ENCODE measurements around the gene BICD2.
"Not testable (repeated sequence)": the region's sequence is repeated elsewhere in the genome, so short reads cannot be mapped to it uniquely, and the experiment has no call there.

Gene BICD2

GRCh38 chr9:92764381-92764987 is at the start of gene BICD2:
TSS of gene BICD2 (minus strand) at chr9:92764833. CDS start at chr9:92764744, 89 bp downstream.
- FAIRE-seq (no peak), DNase-seq (ENCODE audit: insufficient read length, low spot score) (no peak)

- not testable (repeated sequence) for DNase-seq (ENCODE audit: insufficient read length, low spot score); FAIRE-seq
These were observed 45.1 kb upstream of the BICD2 start for GRCh38 chr9:92809629-92810326.

- FAIRE-seq, result no peak
- DNase-seq (ENCODE audit: insufficient read length, low spot score), result peak; percentile 31
These were observed 44.3 kb upstream of the BICD2 start for GRCh38 chr9:92808726-92809451.

GRCh38 chr9:92807757-92808725 is 43.4 kb upstream of the BICD2 start:
- no peak for DNase-seq (ENCODE audit: insufficient read length, low spot score)
- no peak for FAIRE-seq

GRCh38 chr9:92807031-92807756 is 42.6 kb upstream of the BICD2 start:
- DNase-seq (ENCODE audit: insufficient read length, low spot score) (no peak), FAIRE-seq (no peak)

- DNase-seq (ENCODE audit: insufficient read length, low spot score), result no peak
- FAIRE-seq, result no peak
These were observed 40.1 kb upstream of the BICD2 start for GRCh38 chr9:92804727-92805126.

- no peak for DNase-seq (ENCODE audit: insufficient read length, low spot score)
- FAIRE-seq, result no peak
These were observed 33.7 kb upstream of the BICD2 start for GRCh38 chr9:92798358-92798757.

- DNase-seq (ENCODE audit: insufficient read length, low spot score); FAIRE-seq: not testable (repeated sequence)
These were observed 31.7 kb upstream of the BICD2 start for GRCh38 chr9:92796337-92796804.

GRCh38 chr9:92795598-92796336 is 31.1 kb upstream of the BICD2 start:
- FAIRE-seq, result no peak
- no peak for DNase-seq (ENCODE audit: insufficient read length, low spot score)

- FAIRE-seq (no peak), DNase-seq (ENCODE audit: insufficient read length, low spot score) (no peak)
These were observed 30.4 kb upstream of the BICD2 start for GRCh38 chr9:92795000-92795399.

GRCh38 chr9:92794426-92794825 is 29.8 kb upstream of the BICD2 start:
- DNase-seq (ENCODE audit: insufficient read length, low spot score) (no peak), FAIRE-seq (no peak)

GRCh38 chr9:92790542-92791527 is 26.2 kb upstream of the BICD2 start:
- peak; percentile 57 for DNase-seq (ENCODE audit: insufficient read length, low spot score)
- peak; percentile 4 for FAIRE-seq

- no peak for DNase-seq (ENCODE audit: insufficient read length, low spot score)
- no peak for FAIRE-seq
These were observed 21.7 kb upstream of the BICD2 start for GRCh38 chr9:92786298-92786697.

- DNase-seq (ENCODE audit: insufficient read length, low spot score) (no peak), FAIRE-seq (no peak)
These were observed 17.3 kb upstream of the BICD2 start for GRCh38 chr9:92781899-92782298.

- DNase-seq (ENCODE audit: insufficient read length, low spot score) (no peak), FAIRE-seq (no peak)
These were observed 15.6 kb upstream of the BICD2 start for GRCh38 chr9:92780206-92780605.

- DNase-seq (ENCODE audit: insufficient read length, low spot score), result no peak
- FAIRE-seq, result no peak
These were observed 10.8 kb upstream of the BICD2 start for GRCh38 chr9:92775466-92775865.

- no peak for FAIRE-seq
- DNase-seq (ENCODE audit: insufficient read length, low spot score), result no peak
These were observed 9.6 kb upstream of the BICD2 start for GRCh38 chr9:92774274-92774673.

- FAIRE-seq (no peak), DNase-seq (ENCODE audit: insufficient read length, low spot score) (no peak)
These were observed 9.2 kb upstream of the BICD2 start for GRCh38 chr9:92773810-92774209.

Measured in HTR-8/SVneo (cell line).